Parathyroid adenoma (tissue), 2 donors: ENCODE results near the gene GLRX2.
"Not testable (repeated sequence)": the region's sequence is repeated elsewhere in the genome, so short reads cannot be mapped to it uniquely, and the experiment has no call there.

Experiments
- H2AFZ ChIP-seq: fragments of 300-600 bp; sonication (generic); one replicate; pipeline ENCODE4 v1.7.0; 2017; ENCODE audit warnings: antibody characterized with exemption, mild to moderate bottlenecking
- H3K27ac ChIP-seq: fragments of 300-600 bp; sonication (generic); one replicate; pipeline ENCODE4 v1.7.0; 2017
- H3K27me3 ChIP-seq: fragments of 300-600 bp; sonication (generic); one replicate; pipeline ENCODE4 v1.7.0; 2017; ENCODE audit warnings: low read length; ENCODE audit not compliant: control insufficient read depth, insufficient read depth
- H3K36me3 ChIP-seq: fragments of 300-600 bp; sonication (generic); one replicate; pipeline ENCODE4 v1.7.0; 2017; ENCODE audit warnings: low read length; ENCODE audit not compliant: control insufficient read depth, insufficient read depth
- H3K4me1 ChIP-seq: fragments of 300-600 bp; sonication (generic); one replicate; pipeline ENCODE4 v1.7.0; 2017; ENCODE audit warnings: control low read depth
- H3K4me2 ChIP-seq: fragments of 300-600 bp; sonication (generic); one replicate; pipeline ENCODE4 v1.7.0; 2017; ENCODE audit warnings: low read length
- H3K4me3 ChIP-seq: fragments of 300-600 bp; sonication (generic); one replicate; pipeline ENCODE4 v1.7.0; 2017; ENCODE audit warnings: low read depth, low read length
- H3K79me2 ChIP-seq: fragments of 300-600 bp; sonication (generic); one replicate; pipeline ENCODE4 v1.7.0; 2017; ENCODE audit warnings: control low read depth
- H3K9ac ChIP-seq: fragments of 300-600 bp; sonication (generic); one replicate; pipeline ENCODE4 v1.7.0; 2017; ENCODE audit warnings: mild to moderate bottlenecking
- H3K9me3 ChIP-seq: fragments of 300-600 bp; sonication (generic); one replicate; pipeline ENCODE4 v1.7.0; 2017; ENCODE audit warnings: low read length; ENCODE audit not compliant: control insufficient read depth
- TF ChIP-seq, protein P1 (sequence below): fragments of 300-600 bp; sonication (generic); IDR thresholded peaks from one replicate; pipeline ENCODE4 v1.7.0; 2017; ENCODE audit warnings: antibody characterized with exemption, mild to moderate bottlenecking
- donor health status: primary hyperparathyroidism.

The GLRX2 gene

DNA sequence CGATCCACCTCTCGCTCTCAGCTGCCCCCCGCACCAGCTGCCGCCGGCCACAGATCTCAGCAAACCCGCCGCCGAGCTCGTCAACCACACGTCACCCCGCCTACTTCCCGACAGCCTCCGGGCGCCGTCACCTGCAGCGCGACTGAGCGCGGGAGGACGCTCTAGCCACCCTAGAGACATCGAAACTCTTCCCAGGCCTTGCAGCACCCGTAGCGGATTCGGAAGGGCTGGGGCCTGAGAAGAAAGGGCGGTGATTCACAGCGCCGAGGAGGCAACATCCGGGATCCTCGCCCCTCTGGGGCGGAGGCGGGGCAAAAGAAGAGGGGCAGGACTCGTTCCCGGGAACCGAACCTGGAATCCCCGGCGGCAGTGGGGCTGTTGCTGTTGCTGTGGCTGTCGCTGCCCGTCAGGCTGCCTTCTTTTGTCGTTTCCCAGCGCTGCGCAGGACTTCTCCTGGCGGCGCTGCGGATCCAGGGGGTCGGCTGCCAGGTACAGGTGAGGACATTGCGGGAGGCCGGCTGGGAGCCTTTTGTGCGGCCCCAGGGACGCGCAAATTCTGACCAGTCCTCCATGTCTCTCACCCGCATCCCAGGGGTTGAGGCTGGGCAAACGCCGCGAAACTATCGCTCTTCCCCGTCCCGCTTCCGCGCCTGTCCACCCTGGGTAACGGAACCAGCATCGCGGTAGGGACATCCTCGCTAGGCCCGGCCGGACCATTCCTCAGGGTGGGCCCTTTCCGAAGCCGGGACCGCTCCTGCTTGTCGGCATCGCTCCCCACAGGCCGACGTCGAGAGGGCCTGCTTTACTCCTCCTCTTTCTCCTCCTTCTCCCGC is 45.7 kb downstream of the GLRX2 start, which contains the start of the genes RO60 and UCHL5:
Gene RO60 (plus strand): TSS at position 331 of the 833 bp plus-strand sequence. CDS start 9,443 bp downstream, outside the sequence.
Gene UCHL5 (minus strand): TSS at position 79 of the 833 bp plus-strand sequence. CDS start 100 bp downstream, outside the sequence.
- H3K9me3 ChIP-seq: no peaks in the 10 kb centered on the region
- peak within 1 kb of the TSS; percentile 88 for H3K4me3 ChIP-seq
- H3K4me1 ChIP-seq: no peaks in the 10 kb centered on the region
- peak within 1 kb of the TSS; percentile 76 for H3K9ac ChIP-seq
- TF ChIP-seq, protein P1, sequence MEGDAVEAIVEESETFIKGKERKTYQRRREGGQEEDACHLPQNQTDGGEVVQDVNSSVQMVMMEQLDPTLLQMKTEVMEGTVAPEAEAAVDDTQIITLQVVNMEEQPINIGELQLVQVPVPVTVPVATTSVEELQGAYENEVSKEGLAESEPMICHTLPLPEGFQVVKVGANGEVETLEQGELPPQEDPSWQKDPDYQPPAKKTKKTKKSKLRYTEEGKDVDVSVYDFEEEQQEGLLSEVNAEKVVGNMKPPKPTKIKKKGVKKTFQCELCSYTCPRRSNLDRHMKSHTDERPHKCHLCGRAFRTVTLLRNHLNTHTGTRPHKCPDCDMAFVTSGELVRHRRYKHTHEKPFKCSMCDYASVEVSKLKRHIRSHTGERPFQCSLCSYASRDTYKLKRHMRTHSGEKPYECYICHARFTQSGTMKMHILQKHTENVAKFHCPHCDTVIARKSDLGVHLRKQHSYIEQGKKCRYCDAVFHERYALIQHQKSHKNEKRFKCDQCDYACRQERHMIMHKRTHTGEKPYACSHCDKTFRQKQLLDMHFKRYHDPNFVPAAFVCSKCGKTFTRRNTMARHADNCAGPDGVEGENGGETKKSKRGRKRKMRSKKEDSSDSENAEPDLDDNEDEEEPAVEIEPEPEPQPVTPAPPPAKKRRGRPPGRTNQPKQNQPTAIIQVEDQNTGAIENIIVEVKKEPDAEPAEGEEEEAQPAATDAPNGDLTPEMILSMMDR: no peak
- H3K27me3 ChIP-seq: no peaks in the 10 kb centered on the region
- no peaks in the 10 kb centered on the region for H3K36me3 ChIP-seq
- peak within 1 kb of the TSS; percentile 92 for H3K4me2 ChIP-seq
- peak within 1 kb of the TSS; percentile 91 for H2AFZ ChIP-seq
- peaks cover 19% of the 10 kb centered on the region for H3K79me2 ChIP-seq
- H3K27ac ChIP-seq: peak within 1 kb of the TSS; percentile 94

GRCh38 chr1:193058529-193059281 is 46.5 kb downstream of the GLRX2 start:
- Histone ChIP-seq H3K9me3 (no peaks in the 10 kb centered on the region), H3K4me2 (peak overlapping the region; percentile 92), H3K79me2 (peaks cover 13% of the 10 kb centered on the region), H3K36me3 (no peaks in the 10 kb centered on the region), H3K27ac (peak overlapping the region; percentile 94), H3K4me3 (peak overlapping the region; percentile 88), H3K9ac (peak overlapping the region; percentile 76), H2AFZ (peak overlapping the region; percentile 91), H3K27me3 (no peaks in the 10 kb centered on the region), H3K4me1 (no peaks in the 10 kb centered on the region)
- TF ChIP-seq, protein P1: no peak

GRCh38 chr1:193054169-193054675 is 51.0 kb downstream of the GLRX2 start:
- Histone ChIP-seq H3K36me3 (no peaks in the 10 kb centered on the region), H3K4me2 (no peak overlapping the region), H3K4me1 (no peaks in the 10 kb centered on the region), H3K79me2 (peaks cover 7% of the 10 kb centered on the region), H2AFZ (no peak overlapping the region), H3K9ac (no peak overlapping the region), H3K27ac (no peak overlapping the region), H3K27me3 (no peaks in the 10 kb centered on the region), H3K4me3 (no peak overlapping the region), H3K9me3 (no peaks in the 10 kb centered on the region)
- TF ChIP-seq, protein P1: no peak

GRCh38 chr1:193048913-193049312 is 56.3 kb downstream of the GLRX2 start:
- not testable (repeated sequence) for H3K36me3 ChIP-seq, H3K27ac ChIP-seq, H3K4me2 ChIP-seq, H3K4me1 ChIP-seq, H3K4me3 ChIP-seq, H3K27me3 ChIP-seq, H3K9ac ChIP-seq, H3K9me3 ChIP-seq, H3K79me2 ChIP-seq, H2AFZ ChIP-seq
